IMR-90 (cell line): Measurements from ENCODE around the gene KIF1C.

ENCODE experiments used
- BHLHE40 ChIP-seq: fragments of 150-350 bp; IDR thresholded peaks from 2 replicates; pipeline ENCODE4 v1.6.1; 2016; ENCODE audit warnings: mild to moderate bottlenecking, low read depth, low read length
- CEBPB ChIP-seq: IDR thresholded peaks from 2 replicates; pipeline ENCODE4 v1.6.1; 2012; ENCODE audit warnings: low read depth, low read length, improper control_type of control experiment
- CTCF ChIP-seq: conservative IDR thresholded peaks from 2 replicates; pipeline ENCODE4 v1.5.1; 2012; ENCODE audit warnings: mild to moderate bottlenecking, low read depth, low read length, improper control_type of control experiment
- ELK1 ChIP-seq: fragments of 150-350 bp; IDR thresholded peaks from 2 replicates; pipeline ENCODE4 v1.6.1; 2016; ENCODE audit warnings: low read depth, mild to moderate bottlenecking, low read length, moderate library complexity, borderline replicate concordance
- MAFK ChIP-seq: IDR thresholded peaks from 2 replicates; pipeline ENCODE4 v1.6.1; 2012; ENCODE audit warnings: low read depth, low read length, improper control_type of control experiment
- MAZ ChIP-seq: IDR thresholded peaks from 2 replicates; pipeline ENCODE4 v1.6.1; 2012; ENCODE audit warnings: low read depth, mild to moderate bottlenecking, low read length, improper control_type of control experiment, moderate library complexity, borderline replicate concordance
- MXI1 ChIP-seq: IDR thresholded peaks from 2 replicates; pipeline ENCODE4 v1.6.1; 2012; ENCODE audit warnings: low read depth, mild to moderate bottlenecking, low read length, moderate library complexity, borderline replicate concordance
- NFE2L2 ChIP-seq: fragments of 150-350 bp; IDR thresholded peaks from 2 replicates; pipeline ENCODE4 v1.6.1; 2016; ENCODE audit warnings: low read depth, mild to moderate bottlenecking, low read length
- POLR2A ChIP-seq: IDR thresholded peaks from 2 replicates; pipeline ENCODE4 v1.6.1; 2012; ENCODE audit warnings: mild to moderate bottlenecking, low read depth, low read length
- RAD21 ChIP-seq: IDR thresholded peaks from 2 replicates; pipeline ENCODE4 v1.6.1; 2012; ENCODE audit warnings: low read length, improper control_type of control experiment
- RCOR1 ChIP-seq: IDR thresholded peaks from 2 replicates; pipeline ENCODE4 v1.6.1; 2012; ENCODE audit warnings: mild to moderate bottlenecking, low read length, improper control_type of control experiment; ENCODE audit not compliant: insufficient replicate concordance
- RFX5 ChIP-seq: IDR thresholded peaks from 2 replicates; pipeline ENCODE4 v1.8.0; 2012; ENCODE audit warnings: low read depth, mild to moderate bottlenecking, low read length, moderate library complexity
- SMC3 ChIP-seq: fragments of 150-350 bp; IDR thresholded peaks from 2 replicates; pipeline ENCODE4 v1.6.1; 2016; ENCODE audit warnings: low read depth, mild to moderate bottlenecking, antibody characterized with exemption, low read length, moderate library complexity
- USF2 ChIP-seq: fragments of 150-350 bp; IDR thresholded peaks from 2 replicates; pipeline ENCODE4 v1.6.1; 2017; ENCODE audit warnings: mild to moderate bottlenecking, antibody characterized with exemption, low read length, low read depth

- TF ChIP-seq POLR2A: no peak
- TF ChIP-seq CTCF: no peak
- TF ChIP-seq BHLHE40: no peak
- TF ChIP-seq CEBPB: no peak
- no peak for TF ChIP-seq MXI1
- TF ChIP-seq MAFK: no peak
- TF ChIP-seq RFX5: no peak
- no peak for TF ChIP-seq RCOR1
- no peak for TF ChIP-seq USF2
- no peak for TF ChIP-seq RAD21
- no peak for TF ChIP-seq NFE2L2
- no peak for TF ChIP-seq SMC3
- no peak for TF ChIP-seq ELK1
- no peak for TF ChIP-seq MAZ
Observed at GRCh38 chr17:5049314-5049841, 51.6 kb downstream of the KIF1C start.
